IMR-90 (cell line): Measurements from ENCODE around the gene BANP. TPM values are rescaled to one million over a fixed set of nuclear protein-coding genes. Genes with fewer than 3 reads are reported as not detected.

ENCODE experiments used
- ATAC-seq: fragments of 200-7000 bp; cut with Tn5 transposase; 2 replicates; pipeline ENCODE4 v1.9.1; 2020; ENCODE audit warnings: low read depth, mild to moderate bottlenecking, moderate library complexity
- BruUV-seq: library from RNA; stranded (reverse); fragments of 400-500 nt; replicated peaks from 2 replicates; lab custom pipeline; 2021; lab: Mats Ljungman, UMichigan
- CTCF ChIA-PET: fragments of 300-600 bp; formaldehyde crosslinking; extraction: SDS; loops from one replicate; lab custom pipeline; 2021; ENCODE audit warnings: antibody characterized with exemption; lab: Yijun Ruan, JAX
- POLR2A ChIA-PET: fragments of 300-600 bp; sonication (Branson Sonifier 250); formaldehyde crosslinking; loops from one replicate; lab custom pipeline; 2022; ENCODE audit warnings: antibody characterized with exemption; ENCODE audit not compliant: unreplicated experiment; lab: Charles Lee
- DNase-seq: peaks from one replicate; pipeline ENCODE4 v3.0.0; 2013
- H2AFZ ChIP-seq: replicated peaks from 2 replicates; pipeline ENCODE3; 2013; ENCODE audit warnings: low read length, mild to moderate bottlenecking; ENCODE audit not compliant: poor library complexity
- H2AK5ac ChIP-seq: 2 replicates; pipeline ENCODE4 v1.6.1; 2013; ENCODE audit warnings: low read depth, low read length, inconsistent platforms
- H2AK9ac ChIP-seq: replicated peaks from 2 replicates; pipeline ENCODE3; 2013; ENCODE audit warnings: mild to moderate bottlenecking, low read depth, low read length, moderate library complexity; ENCODE audit not compliant: poor library complexity
- H2BK120ac ChIP-seq: 2 replicates; pipeline ENCODE4 v1.6.1; 2013; ENCODE audit warnings: low read depth, low read length, inconsistent platforms
- H2BK15ac ChIP-seq: 3 replicates; pipeline ENCODE4 v1.6.1; 2013; ENCODE audit warnings: low read depth, low read length, inconsistent platforms
- H2BK20ac ChIP-seq: 2 replicates; pipeline ENCODE4 v1.6.1; 2013; ENCODE audit warnings: low read depth, mild to moderate bottlenecking, inconsistent platforms, low read length, moderate library complexity
- H2BK5ac ChIP-seq: 2 replicates; pipeline ENCODE4 v1.6.1; 2013; ENCODE audit warnings: mild to moderate bottlenecking, low read depth, low read length, inconsistent platforms; ENCODE audit not compliant: poor library complexity, severe bottlenecking
- H3K14ac ChIP-seq: replicated peaks from 2 replicates; pipeline ENCODE4 v1.6.1; 2013; ENCODE audit warnings: low read depth, low read length, inconsistent platforms
- H3K18ac ChIP-seq: 2 replicates; pipeline ENCODE4 v1.6.1; 2013; ENCODE audit warnings: low read depth, low read length, control low read depth
- H3K23ac ChIP-seq: 2 replicates; pipeline ENCODE4 v1.6.1; 2013; ENCODE audit warnings: low read depth, low read length, inconsistent platforms
- H3K27ac ChIP-seq: 2 replicates; pipeline ENCODE4 v1.5.1; 2013; ENCODE audit warnings: mild to moderate bottlenecking, control low read depth, low read length; ENCODE audit not compliant: insufficient read depth
- H3K27me3 ChIP-seq: 2 replicates; pipeline ENCODE4 v1.6.1; 2013; ENCODE audit warnings: low read length; ENCODE audit not compliant: control insufficient read depth, insufficient read depth
- H3K36me3 ChIP-seq: 2 replicates; pipeline ENCODE4 v1.6.1; 2013; ENCODE audit warnings: low read length, mixed read lengths; ENCODE audit not compliant: control insufficient read depth, insufficient read depth
- H3K4ac ChIP-seq: 2 replicates; pipeline ENCODE4 v1.6.1; 2013; ENCODE audit warnings: low read depth, low read length, inconsistent platforms
- H3K4me1 ChIP-seq: 2 replicates; pipeline ENCODE4 v1.6.1; 2013; ENCODE audit warnings: low read length, mixed read lengths; ENCODE audit not compliant: control insufficient read depth, insufficient read depth
- H3K4me2 ChIP-seq: 2 replicates; pipeline ENCODE4 v1.6.1; 2013; ENCODE audit warnings: low read depth, mild to moderate bottlenecking, control low read depth, low read length, moderate library complexity
- H3K4me3 ChIP-seq: 2 replicates; pipeline ENCODE4 v1.5.1; 2013; ENCODE audit warnings: low read depth, mild to moderate bottlenecking, control low read depth, low read length, moderate library complexity; ENCODE audit not compliant: insufficient read depth
- H3K56ac ChIP-seq: 2 replicates; pipeline ENCODE4 v1.6.1; 2013; ENCODE audit warnings: low read length, inconsistent platforms; ENCODE audit not compliant: insufficient read depth; ENCODE audit errors: extremely low read depth
- H3K79me1 ChIP-seq, 2 experiments: 2 replicates each; pipeline ENCODE4 v1.6.1; 2013; ENCODE audit warnings: low read length in 2 of 2, inconsistent platforms in 1 of 2, low read depth in 1 of 2
- H3K9ac ChIP-seq: 2 replicates; pipeline ENCODE4 v1.6.1; 2013; ENCODE audit warnings: low read depth, low read length, control low read depth
- H3K9me1 ChIP-seq: 2 replicates; pipeline ENCODE4 v1.6.1; 2013; ENCODE audit warnings: low read length, inconsistent platforms; ENCODE audit not compliant: insufficient read depth
- H3K9me3 ChIP-seq: 2 replicates; pipeline ENCODE4 v1.6.1; 2013; ENCODE audit warnings: low read length; ENCODE audit not compliant: control insufficient read depth, insufficient read depth
- H4K20me1 ChIP-seq: 2 replicates; pipeline ENCODE4 v1.6.1; 2013; ENCODE audit warnings: low read length, inconsistent platforms; ENCODE audit not compliant: insufficient read depth
- H4K5ac ChIP-seq: 2 replicates; pipeline ENCODE4 v1.6.1; 2013; ENCODE audit warnings: mild to moderate bottlenecking, low read depth, low read length, control low read depth
- H4K8ac ChIP-seq, 2 experiments: 2 replicates each; pipeline ENCODE4 v1.6.1; 2013; ENCODE audit warnings: low read depth in 2 of 2, low read length in 2 of 2, control low read depth in 1 of 2, inconsistent platforms in 1 of 2
- H4K91ac ChIP-seq: 2 replicates; pipeline ENCODE4 v1.6.1; 2013; ENCODE audit warnings: low read depth, low read length, inconsistent platforms; ENCODE audit not compliant: insufficient read depth
- BHLHE40 ChIP-seq: fragments of 150-350 bp; IDR thresholded peaks from 2 replicates; pipeline ENCODE4 v1.6.1; 2016; ENCODE audit warnings: mild to moderate bottlenecking, low read depth, low read length
- CHD1 ChIP-seq: IDR thresholded peaks from 2 replicates; pipeline ENCODE4 v1.6.1; 2012; ENCODE audit warnings: low read depth, low read length, improper control_type of control experiment
- CTCF ChIP-seq: conservative IDR thresholded peaks from 2 replicates; pipeline ENCODE4 v1.5.1; 2012; ENCODE audit warnings: mild to moderate bottlenecking, low read depth, low read length, improper control_type of control experiment
- FOS ChIP-seq: fragments of 150-350 bp; IDR thresholded peaks from 2 replicates; pipeline ENCODE4 v1.6.1; 2016; ENCODE audit warnings: low read depth, low read length
- MAFK ChIP-seq: IDR thresholded peaks from 2 replicates; pipeline ENCODE4 v1.6.1; 2012; ENCODE audit warnings: low read depth, low read length, improper control_type of control experiment
- MAZ ChIP-seq: IDR thresholded peaks from 2 replicates; pipeline ENCODE4 v1.6.1; 2012; ENCODE audit warnings: low read depth, mild to moderate bottlenecking, low read length, improper control_type of control experiment, moderate library complexity, borderline replicate concordance
- MXI1 ChIP-seq: IDR thresholded peaks from 2 replicates; pipeline ENCODE4 v1.6.1; 2012; ENCODE audit warnings: low read depth, mild to moderate bottlenecking, low read length, moderate library complexity, borderline replicate concordance
- NFE2L2 ChIP-seq: fragments of 150-350 bp; IDR thresholded peaks from 2 replicates; pipeline ENCODE4 v1.6.1; 2016; ENCODE audit warnings: low read depth, mild to moderate bottlenecking, low read length
- POLR2A ChIP-seq: IDR thresholded peaks from 2 replicates; pipeline ENCODE4 v1.6.1; 2012; ENCODE audit warnings: mild to moderate bottlenecking, low read depth, low read length
- RAD21 ChIP-seq: IDR thresholded peaks from 2 replicates; pipeline ENCODE4 v1.6.1; 2012; ENCODE audit warnings: low read length, improper control_type of control experiment
- RCOR1 ChIP-seq: IDR thresholded peaks from 2 replicates; pipeline ENCODE4 v1.6.1; 2012; ENCODE audit warnings: mild to moderate bottlenecking, low read length, improper control_type of control experiment; ENCODE audit not compliant: insufficient replicate concordance
- RFX5 ChIP-seq: IDR thresholded peaks from 2 replicates; pipeline ENCODE4 v1.8.0; 2012; ENCODE audit warnings: low read depth, mild to moderate bottlenecking, low read length, moderate library complexity
- USF2 ChIP-seq: fragments of 150-350 bp; IDR thresholded peaks from 2 replicates; pipeline ENCODE4 v1.6.1; 2017; ENCODE audit warnings: mild to moderate bottlenecking, antibody characterized with exemption, low read length, low read depth
- WGBS, 2 experiments: methylation state at CpG; one replicate each; pipeline versions ENCODE4 v1.1.5 to v1.1.7; 2013; ENCODE audit warnings: missing lambda C conversion rate in 2 of 2; ENCODE audit not compliant: insufficient read length in 1 of 2; ENCODE audit errors: extremely low coverage in 2 of 2; 5-methylcytosine and 5-hydroxymethylcytosine counted together
- dilution Hi-C: fragments of 300-500 bp; cut with HindIII; formaldehyde crosslinking; loops from one replicate; pipeline ENCODE4 v1.14.3; 2018; ENCODE audit warnings: low sequenced_read_pairs; ENCODE audit not compliant: unreplicated experiment
- in situ Hi-C: fragments of 300-500 bp; cut with MboI; formaldehyde crosslinking; loops from 3 replicates; pipeline ENCODE4 v1.14.3; 2019; ENCODE audit warnings: low sequenced_read_pairs, inconsistent platforms, mixed read lengths
- intact Hi-C: fragments of 100-400 bp; cut with micrococcal nuclease; formaldehyde crosslinking; loops from 2 replicates; pipeline ENCODE4 v1.10.0; 2022
- polyA plus RNA-seq, 3 experiments: library from polyadenylated mRNA; depleted of rRNA; stranded (reverse); fragments of >200 nt; gene quantifications; 2 replicates each; pipeline ENCODE4 v1.2.3, GENCODE V29; 2012; ENCODE audit warnings: low replicate concordance in 1 of 3
- total RNA-seq: library from RNA; depleted of rRNA; stranded (reverse); fragments of >200 nt; gene quantifications from 2 replicates; pipeline ENCODE4 v1.2.3, GENCODE V29; 2012

Gene BANP
- total and polyA plus RNA-seq, 2 of the 4 experiments (the other 2 are of a cell fraction): 17.4 to 17.9 TPM

- 100% methylated on average over 2 of the region's 7 CpGs; no CpG with 5 or more reads in 1 of the 2 experiments for WGBS, 2 experiments
These were observed 104.1 kb downstream of the BANP start for GRCh38 chr16:88055356-88055755.

More at GRCh38 chr16:88055356-88055755, 104.1 kb downstream of the BANP start:
- Histone ChIP-seq H3K9me3 (no peaks in the 10 kb centered on the region), H3K4ac (no peak overlapping the region), H3K4me3 (no peak overlapping the region), H4K8ac (no peak overlapping the region), H3K4me1 (peaks cover 2% of the 10 kb centered on the region; the same call in 1 of the 2 replicates), H2BK15ac (no peak overlapping the region), H3K14ac (no peak overlapping the region), H4K20me1 (no peaks in the 10 kb centered on the region), H4K5ac (no peak overlapping the region), H2BK120ac (no peak overlapping the region), H3K23ac (no peak overlapping the region), H2AK5ac (no peak overlapping the region), H3K79me1 (peaks cover 0 to 3% of the 10 kb centered on the region in 2 experiments; a peak in 1 of 4 replicates), H3K36me3 (peaks cover 9% of the 10 kb centered on the region), H3K27me3 (no peaks in the 10 kb centered on the region), H3K56ac (no peak overlapping the region), H3K4me2 (no peak overlapping the region), H4K91ac (no peak overlapping the region), H2AK9ac (no peak overlapping the region), H2AFZ (no peak overlapping the region), H2BK5ac (no peak overlapping the region), H3K27ac (no peak overlapping the region), H3K9me1 (0 out of 2 replicates have a peak, but pooled peaks cover 2% of the 10 kb centered on the region), H2BK20ac (no peak overlapping the region), H3K18ac (no peak overlapping the region), H3K9ac (no peak overlapping the region)
- ChIA-PET POLR2A (no interaction called here), CTCF (no interaction called here)
- in situ Hi-C loops (no loop called here), intact Hi-C loops (no loop called here), dilution Hi-C loops (no loop called here)
- ATAC-seq (no peak), DNase-seq (no peak)
- TF ChIP-seq USF2: no peak
- TF ChIP-seq NFE2L2: no peak
- TF ChIP-seq CHD1: no peak
- TF ChIP-seq POLR2A: no peak
- no peak for TF ChIP-seq MAFK
- no peak for TF ChIP-seq MXI1
- TF ChIP-seq FOS: no peak
- no peak for TF ChIP-seq RFX5
- no peak for TF ChIP-seq CTCF
- TF ChIP-seq BHLHE40: no peak
- TF ChIP-seq RAD21: no peak
- no peak for TF ChIP-seq MAZ
- no peak for TF ChIP-seq RCOR1
- no TSS peak for BruUV-seq
